A673 (cell line): Measurements from ENCODE around the gene NSFL1C.

Source experiments
- EZH2 ChIP-seq: fragments of 200-600 bp; sonication (generic); IDR thresholded peaks from 2 replicates; pipeline ENCODE4 v1.6.1; 2017; ENCODE audit warnings: borderline replicate concordance, low read depth, mild to moderate bottlenecking, mixed read lengths, antibody characterized with exemption, low read length; ENCODE audit not compliant: poor library complexity, severe bottlenecking
- TF ChIP-seq, protein P1 (sequence below): fragments of 300-800, 200-600 bp; sonication (generic); conservative IDR thresholded peaks from 2 replicates; pipeline ENCODE4 v1.5.1; 2017; ENCODE audit warnings: low read depth, mild to moderate bottlenecking, antibody characterized with exemption, low read length, moderate library complexity, mixed read lengths

DNA sequence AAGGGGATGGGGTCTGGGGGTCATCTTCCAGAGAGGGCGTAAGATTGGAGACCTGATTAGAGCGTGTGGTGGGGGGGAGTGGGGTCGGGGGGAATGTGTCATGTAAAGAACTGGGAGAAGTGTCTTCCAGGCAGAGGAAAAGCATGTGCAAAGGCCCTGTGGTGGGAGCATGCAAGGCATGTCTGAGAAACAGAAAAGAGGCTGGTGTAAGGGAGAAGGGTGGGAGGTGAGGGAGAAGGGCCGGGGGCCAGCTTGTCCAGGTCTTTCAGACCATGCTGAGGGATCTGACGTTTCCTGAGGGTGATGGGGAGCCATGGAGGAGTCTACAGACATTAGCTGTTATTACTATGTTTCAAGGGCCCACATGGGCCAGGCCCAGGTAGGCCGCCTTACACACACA lies 43.4 kb downstream of the NSFL1C start:
- TF ChIP-seq, protein P1, sequence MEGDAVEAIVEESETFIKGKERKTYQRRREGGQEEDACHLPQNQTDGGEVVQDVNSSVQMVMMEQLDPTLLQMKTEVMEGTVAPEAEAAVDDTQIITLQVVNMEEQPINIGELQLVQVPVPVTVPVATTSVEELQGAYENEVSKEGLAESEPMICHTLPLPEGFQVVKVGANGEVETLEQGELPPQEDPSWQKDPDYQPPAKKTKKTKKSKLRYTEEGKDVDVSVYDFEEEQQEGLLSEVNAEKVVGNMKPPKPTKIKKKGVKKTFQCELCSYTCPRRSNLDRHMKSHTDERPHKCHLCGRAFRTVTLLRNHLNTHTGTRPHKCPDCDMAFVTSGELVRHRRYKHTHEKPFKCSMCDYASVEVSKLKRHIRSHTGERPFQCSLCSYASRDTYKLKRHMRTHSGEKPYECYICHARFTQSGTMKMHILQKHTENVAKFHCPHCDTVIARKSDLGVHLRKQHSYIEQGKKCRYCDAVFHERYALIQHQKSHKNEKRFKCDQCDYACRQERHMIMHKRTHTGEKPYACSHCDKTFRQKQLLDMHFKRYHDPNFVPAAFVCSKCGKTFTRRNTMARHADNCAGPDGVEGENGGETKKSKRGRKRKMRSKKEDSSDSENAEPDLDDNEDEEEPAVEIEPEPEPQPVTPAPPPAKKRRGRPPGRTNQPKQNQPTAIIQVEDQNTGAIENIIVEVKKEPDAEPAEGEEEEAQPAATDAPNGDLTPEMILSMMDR = no peak
- no peak for TF ChIP-seq EZH2
